Hepatocyte (in vitro differentiated cells): ENCODE measurements around the gene ACOT2.
"Not testable (repeated sequence)": the region's sequence is repeated elsewhere in the genome, so short reads cannot be mapped to it uniquely, and the experiment has no call there.

Experiments used
- CTCF ChIP-seq: fragments of 200-600 bp; sonication (generic); IDR thresholded peaks from 2 replicates; pipeline ENCODE4 v1.5.1; 2016; ENCODE audit warnings: antibody characterized with exemption, mild to moderate bottlenecking; ENCODE audit not compliant: poor library complexity
- EZH2 ChIP-seq: fragments of 200-600 bp; sonication (generic); IDR thresholded peaks from 2 replicates; pipeline ENCODE4 v1.6.1; 2016; ENCODE audit warnings: antibody characterized with exemption, mild to moderate bottlenecking, borderline replicate concordance
- EZH2phosphoT487 ChIP-seq: fragments of 200-600 bp; sonication (generic); IDR thresholded peaks from one replicate; pipeline ENCODE4 v1.6.1; 2018; ENCODE audit warnings: antibody characterized with exemption, mild to moderate bottlenecking, low read depth, moderate library complexity; ENCODE audit not compliant: unreplicated experiment, severe bottlenecking

GRCh38 chr14:73582102-73582979 lies 13.3 kb downstream of the ACOT2 start:
- not testable (repeated sequence) for TF ChIP-seq CTCF, EZH2, EZH2phosphoT487
